ENCODE data around the gene SLC22A3. TPM values are rescaled to one million over a fixed set of nuclear protein-coding genes. Genes with fewer than 3 reads are reported as not detected.

The SLC22A3 gene
- polyA plus RNA-seq, 1 of the 3 experiments (the other 2 are of a cell fraction) = not detected

DNA sequence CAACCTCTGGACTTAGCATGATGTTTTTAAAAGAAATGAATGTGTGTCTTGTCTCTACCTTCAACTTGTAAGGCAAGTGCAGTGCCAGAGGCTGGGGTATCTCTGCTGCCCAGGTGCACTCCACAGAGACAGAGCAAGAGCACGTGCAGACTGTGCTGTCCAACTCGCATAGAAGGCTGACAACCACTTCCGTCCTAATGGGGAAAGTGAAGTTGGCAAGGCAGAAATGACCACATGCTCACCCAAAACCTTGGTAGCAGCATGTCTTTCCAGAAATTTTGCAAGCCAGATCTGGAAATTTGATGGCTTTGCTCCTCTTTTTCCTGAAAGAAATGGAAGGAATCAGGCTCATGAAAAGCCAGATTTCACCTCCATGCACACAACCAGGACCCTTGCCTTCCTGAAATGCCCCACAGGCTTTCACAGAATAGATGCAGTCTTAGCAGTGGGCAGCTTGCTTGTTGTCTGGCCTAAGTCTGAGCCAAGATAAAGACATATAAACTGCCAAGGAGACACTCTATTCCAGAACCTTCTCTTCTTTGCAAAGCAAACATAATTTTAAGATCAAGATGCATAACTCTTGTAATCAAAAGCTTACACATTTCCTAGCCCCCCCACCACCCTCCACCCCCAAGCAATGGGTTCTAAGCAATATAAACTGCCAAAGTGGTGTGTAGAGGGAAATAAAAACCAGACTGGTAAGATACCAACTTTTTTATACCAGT lies 26.8 kb downstream of the SLC22A3 start:
- Histone ChIP-seq H3K4me3 (ENCODE audit: low read depth in 2 of 2, low read length in 1 of 2) (no peak overlapping the region), H3K79me2 (ENCODE audit: insufficient read depth) (no peaks in the 10 kb centered on the region), H3K9me2 (no peaks in the 10 kb centered on the region), H2AFZ (ENCODE audit: low read depth) (no peak overlapping the region), H3F3A (replicated peaks; ENCODE audit: insufficient read depth) (no peaks in the 10 kb centered on the region), H3K9me3 (no peaks in the 10 kb centered on the region), H3K4me1 (ENCODE audit: control insufficient read depth in 1 of 2, insufficient read depth in 2 of 2, low read depth in 1 of 2, low read length in 1 of 2) (no peaks in the 10 kb centered on the region), H3K36me3 (replicated peaks in 1 of 2; ENCODE audit: control insufficient read depth in 1 of 2, insufficient read depth in 2 of 2, low read length in 1 of 2) (no peaks in the 10 kb centered on the region), H4K20me1 (ENCODE audit: insufficient read depth) (no peaks in the 10 kb centered on the region), H3K27ac (ENCODE audit: low read depth in 2 of 2, low read length in 1 of 2) (no peak overlapping the region), H3K27me3 (ENCODE audit: insufficient read depth) (no peaks in the 10 kb centered on the region), H3K9ac (no peak overlapping the region), H3K4me2 (no peak overlapping the region)
- POLR2A ChIA-PET = no interaction called here
- TF ChIP-seq GATA2 (CRISPR knock-in tag; IDR thresholded peaks at IDR 0.05) (no peak), FOSL2 (IDR thresholded peaks at IDR 0.05; ENCODE audit: borderline replicate concordance, low read depth) (no peak)
- no peak for DNase-seq
- no CpG with 5 or more reads among the region's 3 CpGs for WGBS (ENCODE audit: low lambda C conversion rate)
- CTCF ChIA-PET = interaction anchor here (0.5 kb wide), 1 partner anchor 102 kb away, joined by 3 read pairs; no protein-coding TSS in a partner anchor

DNA sequence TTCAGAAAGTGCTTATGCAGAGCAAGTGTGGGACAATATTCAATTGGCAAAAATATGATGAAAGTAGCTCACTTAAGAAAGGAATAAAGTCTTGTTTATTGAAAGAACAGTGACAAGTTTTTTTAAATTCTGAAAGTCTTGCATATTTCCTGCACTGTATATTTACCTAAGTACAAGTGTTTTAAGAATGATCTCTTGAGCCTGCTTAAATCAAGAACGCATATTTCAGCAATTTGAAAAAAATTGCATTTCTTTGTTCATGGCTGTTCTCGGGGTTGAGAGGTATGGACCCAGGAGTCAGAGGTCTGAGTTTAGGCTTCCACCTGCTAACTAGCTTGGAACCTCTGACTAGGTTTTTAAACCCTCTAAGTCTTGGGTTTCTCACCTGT lies 27.4 kb downstream of the SLC22A3 start:
- ChIA-PET CTCF (interaction anchor here (0.5 kb wide), 1 partner anchor 102 kb away, joined by 3 read pairs; no protein-coding TSS in a partner anchor), POLR2A (no interaction called here)
- Histone ChIP-seq H4K20me1 (ENCODE audit: insufficient read depth) (no peaks in the 10 kb centered on the region), H3K9me3 (no peaks in the 10 kb centered on the region), H3K36me3 (replicated peaks in 1 of 2; ENCODE audit: control insufficient read depth in 1 of 2, insufficient read depth in 2 of 2, low read length in 1 of 2) (no peaks in the 10 kb centered on the region), H3K79me2 (ENCODE audit: insufficient read depth) (no peaks in the 10 kb centered on the region), H3K4me1 (ENCODE audit: control insufficient read depth in 1 of 2, insufficient read depth in 2 of 2, low read depth in 1 of 2, low read length in 1 of 2) (no peaks in the 10 kb centered on the region), H3K9ac (no peak overlapping the region), H3K4me3 (ENCODE audit: low read depth in 2 of 2, low read length in 1 of 2) (no peak overlapping the region), H3F3A (replicated peaks; ENCODE audit: insufficient read depth) (no peaks in the 10 kb centered on the region), H3K4me2 (no peak overlapping the region), H3K27ac (ENCODE audit: low read depth in 2 of 2, low read length in 1 of 2) (no peak overlapping the region), H3K27me3 (ENCODE audit: insufficient read depth) (no peaks in the 10 kb centered on the region), H3K9me2 (no peaks in the 10 kb centered on the region), H2AFZ (ENCODE audit: low read depth) (no peak overlapping the region)
- TF ChIP-seq, protein P1, sequence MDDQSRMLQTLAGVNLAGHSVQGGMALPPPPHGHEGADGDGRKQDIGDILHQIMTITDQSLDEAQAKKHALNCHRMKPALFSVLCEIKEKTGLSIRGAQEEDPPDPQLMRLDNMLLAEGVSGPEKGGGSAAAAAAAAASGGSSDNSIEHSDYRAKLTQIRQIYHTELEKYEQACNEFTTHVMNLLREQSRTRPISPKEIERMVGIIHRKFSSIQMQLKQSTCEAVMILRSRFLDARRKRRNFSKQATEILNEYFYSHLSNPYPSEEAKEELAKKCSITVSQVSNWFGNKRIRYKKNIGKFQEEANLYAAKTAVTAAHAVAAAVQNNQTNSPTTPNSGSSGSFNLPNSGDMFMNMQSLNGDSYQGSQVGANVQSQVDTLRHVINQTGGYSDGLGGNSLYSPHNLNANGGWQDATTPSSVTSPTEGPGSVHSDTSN (IDR thresholded peaks at IDR 0.05) = no peak
- TF ChIP-seq EP300 (IDR thresholded peaks at IDR 0.05; ENCODE audit: borderline replicate concordance in 1 of 2, low read depth in 1 of 2, low read length in 1 of 2) (no peak), GATA2 (CRISPR knock-in tag; IDR thresholded peaks at IDR 0.05) (no peak), CHD2 (IDR thresholded peaks at IDR 0.05; ENCODE audit: low read length, partially characterized antibody) (no peak), FOXJ3 (CRISPR knock-in tag; IDR thresholded peaks at IDR 0.05) (no peak), FOXM1 (IDR thresholded peaks at IDR 0.05; ENCODE audit: low read depth) (no peak), SIN3A (IDR thresholded peaks at IDR 0.05; ENCODE audit: borderline replicate concordance, low read depth, low read length) (no peak)
- TF ChIP-seq, protein P2, sequence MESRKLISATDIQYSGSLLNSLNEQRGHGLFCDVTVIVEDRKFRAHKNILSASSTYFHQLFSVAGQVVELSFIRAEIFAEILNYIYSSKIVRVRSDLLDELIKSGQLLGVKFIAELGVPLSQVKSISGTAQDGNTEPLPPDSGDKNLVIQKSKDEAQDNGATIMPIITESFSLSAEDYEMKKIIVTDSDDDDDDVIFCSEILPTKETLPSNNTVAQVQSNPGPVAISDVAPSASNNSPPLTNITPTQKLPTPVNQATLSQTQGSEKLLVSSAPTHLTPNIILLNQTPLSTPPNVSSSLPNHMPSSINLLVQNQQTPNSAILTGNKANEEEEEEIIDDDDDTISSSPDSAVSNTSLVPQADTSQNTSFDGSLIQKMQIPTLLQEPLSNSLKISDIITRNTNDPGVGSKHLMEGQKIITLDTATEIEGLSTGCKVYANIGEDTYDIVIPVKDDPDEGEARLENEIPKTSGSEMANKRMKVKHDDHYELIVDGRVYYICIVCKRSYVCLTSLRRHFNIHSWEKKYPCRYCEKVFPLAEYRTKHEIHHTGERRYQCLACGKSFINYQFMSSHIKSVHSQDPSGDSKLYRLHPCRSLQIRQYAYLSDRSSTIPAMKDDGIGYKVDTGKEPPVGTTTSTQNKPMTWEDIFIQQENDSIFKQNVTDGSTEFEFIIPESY (IDR thresholded peaks at IDR 0.05; ENCODE audit: borderline replicate concordance, low read depth) = no peak
- WGBS (ENCODE audit: low lambda C conversion rate) = 10% methylated on average over 2 of the region's 2 CpGs
- DNase-seq = no peak
